Cortex of kidney (tissue), 1 donor: ENCODE measurements around the gene NACA.
A peak's percentile ranks its signal among the peaks of the same experiment; 100 is the strongest.
"Not testable (repeated sequence)": the region's sequence is repeated elsewhere in the genome, so short reads cannot be mapped to it uniquely, and the experiment has no call there.

ENCODE experiments used
- DNase-seq: peaks from one replicate; lab custom pipeline; 2025; lab: John Stamatoyannopoulos, UW

NACA gene

DNA sequence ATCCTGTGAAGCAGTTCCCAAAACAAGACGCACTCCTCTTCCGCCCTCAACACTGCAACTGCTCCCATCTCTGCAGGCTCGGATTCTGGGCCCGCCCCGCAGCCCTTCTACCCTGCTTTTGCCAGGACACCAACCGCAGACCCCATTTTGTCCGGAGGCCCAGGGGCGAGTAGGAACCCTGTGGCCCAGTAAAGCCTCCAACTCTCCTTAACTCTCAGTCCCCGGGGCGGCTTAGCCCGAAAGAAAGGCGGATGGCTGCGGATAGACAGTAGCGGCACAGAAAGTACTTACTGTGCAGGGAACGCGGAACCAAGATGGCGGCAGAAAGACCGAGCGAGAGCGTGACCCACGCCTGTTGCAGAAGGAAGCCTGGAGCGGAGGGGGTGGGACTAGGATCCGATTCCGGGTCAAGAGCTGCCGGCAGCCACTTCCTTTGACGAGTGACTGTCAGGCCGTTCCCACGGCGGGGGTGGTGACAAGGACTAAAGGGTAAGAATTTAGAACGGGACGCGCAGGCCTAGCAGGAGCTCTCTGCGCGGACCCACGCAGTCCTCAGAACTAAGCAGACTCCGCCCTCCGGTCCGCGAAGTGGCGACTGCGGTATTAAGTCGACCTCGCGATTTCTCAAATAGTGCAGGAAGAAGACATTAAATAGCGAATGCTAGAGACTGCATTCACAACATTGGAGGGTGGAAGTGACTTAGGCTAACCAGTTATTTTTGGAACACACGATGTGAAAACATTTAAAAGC lies at the start of gene NACA:
TSS of gene NACA (minus strand) at position 328 of the 751 bp plus-strand sequence. CDS start 778 bp downstream, outside the sequence.
- peak; percentile 74 for DNase-seq

DNA sequence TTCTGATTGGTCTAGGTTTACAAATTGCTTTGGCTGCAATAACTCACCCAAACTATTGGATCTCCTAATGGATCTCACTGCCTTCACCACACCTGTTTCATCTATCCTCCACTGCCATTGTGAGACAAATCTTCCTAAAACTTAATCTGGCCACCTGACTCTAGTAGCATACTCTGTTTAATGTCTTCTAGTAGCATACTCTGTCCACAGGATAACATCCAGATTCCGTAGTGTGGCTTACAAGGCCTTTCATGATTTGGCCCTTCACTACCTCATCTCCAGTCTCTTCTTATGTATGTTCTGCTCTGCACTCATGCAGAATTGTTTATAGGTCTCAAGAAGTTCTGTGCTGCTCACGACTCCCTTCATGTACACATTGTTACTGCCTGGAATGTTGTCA lies 48.0 kb upstream of the NACA start:
- no peak for DNase-seq

DNA sequence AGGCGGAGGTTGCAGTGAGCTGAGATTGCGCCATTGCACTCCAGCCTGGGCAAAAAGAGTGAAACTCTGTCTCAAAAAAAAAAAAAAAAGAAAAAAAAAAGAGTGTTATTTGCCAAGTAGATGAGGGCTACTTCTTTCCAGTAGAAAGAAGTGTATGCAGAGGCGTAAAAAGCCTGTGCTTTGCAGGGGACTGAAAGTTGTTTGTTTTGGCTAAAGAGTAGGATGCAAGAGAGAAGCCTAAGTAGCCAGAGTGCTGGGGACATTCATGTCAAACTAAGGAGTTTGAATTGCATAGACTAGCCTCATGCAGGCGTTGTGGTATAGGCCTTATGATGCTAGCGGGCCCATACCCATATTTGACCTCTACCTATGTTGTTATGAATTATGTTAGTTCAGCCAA lies 47.5 kb upstream of the NACA start:
- DNase-seq, result no peak

DNA sequence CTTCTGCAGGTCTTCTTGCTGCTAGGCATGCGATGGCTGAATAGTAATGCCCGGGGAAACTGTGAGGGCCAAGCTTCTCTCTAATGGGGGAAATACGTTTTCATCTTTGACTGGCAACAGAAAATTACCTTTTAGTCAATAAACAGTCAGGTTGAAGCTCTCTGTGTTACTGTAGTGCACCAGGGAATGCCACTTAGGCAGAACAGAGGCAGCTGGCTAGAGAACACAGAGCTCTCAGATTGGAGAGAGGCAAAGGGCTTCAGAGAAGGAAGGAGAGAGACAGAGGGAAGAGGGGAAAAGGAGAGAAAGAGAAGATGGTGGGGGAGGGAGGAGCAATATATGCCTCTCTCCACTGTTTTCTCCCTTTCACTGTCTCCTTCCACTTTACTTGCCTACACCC lies 44.8 kb upstream of the NACA start:
- DNase-seq, result no peak

DNA sequence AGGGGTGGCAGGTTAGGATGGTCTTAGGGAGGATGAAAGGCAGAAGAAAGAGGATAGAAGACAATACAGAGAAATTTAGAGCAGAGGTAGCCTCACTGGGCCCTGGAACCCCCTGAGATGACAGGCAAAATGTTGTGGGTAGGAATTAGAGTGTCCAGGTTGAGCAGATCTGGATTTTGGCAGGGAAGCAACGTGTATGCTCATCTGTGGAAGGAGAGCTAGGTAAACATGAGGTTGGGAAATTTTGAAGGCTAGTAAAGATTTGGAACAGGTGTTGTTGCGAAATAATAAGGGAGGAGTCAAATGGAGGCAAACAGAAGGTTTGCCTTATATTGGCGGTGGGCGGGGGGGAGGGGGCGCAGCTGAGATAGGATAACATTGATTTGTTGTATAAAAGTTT lies 43.3 kb upstream of the NACA start:
- DNase-seq, result no peak

DNA sequence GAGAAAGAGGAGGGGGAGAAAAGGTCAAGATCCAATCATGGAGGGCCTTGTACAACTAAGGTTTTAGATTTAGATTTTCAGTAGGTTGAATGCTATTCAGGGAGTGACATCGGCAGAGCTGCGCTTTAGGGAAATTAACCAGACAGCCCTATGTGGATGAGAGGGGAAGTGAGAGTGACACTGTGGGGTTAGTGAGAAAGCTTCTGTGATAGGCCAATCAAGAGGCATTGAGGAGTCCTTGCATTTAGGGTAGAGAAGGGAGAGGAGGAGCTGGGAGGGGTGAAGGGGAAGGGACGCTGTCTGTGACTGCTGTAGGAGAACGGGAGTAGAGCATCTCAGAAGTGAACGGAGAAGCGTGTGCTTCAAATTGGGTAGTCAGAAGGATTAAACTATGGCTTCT lies 41.4 kb upstream of the NACA start:
- DNase-seq, result no peak

DNA sequence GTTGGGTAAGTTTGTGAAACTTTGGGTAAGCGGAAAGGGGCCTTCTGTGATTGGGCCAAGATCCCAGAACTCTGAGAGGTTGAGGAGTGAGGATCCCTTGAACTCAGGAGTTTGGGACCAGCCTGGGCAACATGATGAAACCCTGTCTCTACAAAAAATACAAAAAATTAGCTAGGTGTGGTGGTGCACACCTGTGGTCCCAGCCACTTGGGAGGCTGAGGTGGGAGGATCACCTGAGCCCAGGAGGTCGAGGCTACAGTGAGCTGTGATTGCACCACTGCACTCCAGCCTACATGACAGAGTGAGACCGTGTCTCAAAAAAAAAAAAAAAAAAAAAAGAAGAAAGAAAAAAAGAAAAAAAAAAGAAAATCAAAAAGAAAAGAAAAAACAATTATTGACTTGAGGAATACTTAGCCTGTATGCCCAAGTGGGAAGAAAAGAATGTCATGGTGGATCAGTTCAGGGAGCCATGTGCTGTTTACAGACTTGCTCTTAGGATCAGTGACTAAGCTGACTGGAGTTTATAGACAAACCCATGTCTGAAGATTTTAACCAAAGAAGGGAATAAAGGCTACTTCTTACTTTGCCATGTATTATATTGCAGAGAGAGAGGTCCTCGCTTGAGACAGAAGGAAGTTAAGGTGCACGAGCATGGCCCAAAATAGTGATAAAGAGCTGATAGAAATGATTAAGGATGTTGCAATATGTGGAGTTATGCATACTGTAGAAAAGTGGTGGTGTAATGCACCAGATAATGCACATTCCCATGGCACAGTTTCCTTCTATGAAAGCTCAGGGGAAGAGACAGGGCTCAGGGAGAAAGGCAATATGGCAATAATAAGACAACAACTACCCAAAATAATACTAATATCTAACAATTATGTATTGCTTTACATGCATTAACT lies 38.9 kb upstream of the NACA start:
- no peak for DNase-seq

DNA sequence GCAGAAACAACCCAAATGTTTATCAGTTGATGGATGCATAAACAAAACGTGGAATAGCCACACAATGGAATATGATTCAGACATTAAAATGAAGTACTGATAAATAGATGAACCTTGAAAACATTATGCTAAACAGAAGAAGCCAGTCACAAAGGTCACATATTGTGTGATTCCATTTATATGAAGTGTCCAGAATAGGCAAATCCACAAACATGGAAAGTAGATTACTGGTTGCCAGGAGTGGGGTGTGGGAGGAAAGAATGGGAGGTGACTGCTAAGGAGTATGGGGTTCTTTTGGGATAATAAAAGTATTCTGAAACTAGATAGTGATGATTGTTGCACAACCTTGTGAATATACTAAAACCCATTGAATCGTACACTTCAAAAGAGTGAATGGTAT lies 36.7 kb upstream of the NACA start:
- no peak for DNase-seq

DNA sequence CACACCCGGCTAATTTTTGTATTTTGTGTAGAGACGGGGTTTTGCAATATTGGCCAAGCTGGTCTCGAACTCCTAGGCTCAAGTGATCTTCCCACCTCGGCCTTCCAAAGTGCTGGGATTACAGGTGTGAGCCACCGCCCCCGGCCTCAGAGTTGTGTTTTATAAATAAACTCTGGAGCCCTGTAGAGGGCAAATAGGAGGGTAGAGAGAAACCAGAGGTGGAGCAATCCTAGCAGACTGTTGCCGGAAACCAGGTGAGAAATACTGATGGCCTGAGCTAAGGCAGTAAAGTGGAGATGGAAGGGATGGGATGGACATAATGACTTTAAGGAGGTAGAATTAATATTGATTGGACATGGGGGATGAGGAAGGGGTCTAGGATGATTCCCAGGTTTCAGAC lies 35.4 kb upstream of the NACA start:
- DNase-seq, result no peak

DNA sequence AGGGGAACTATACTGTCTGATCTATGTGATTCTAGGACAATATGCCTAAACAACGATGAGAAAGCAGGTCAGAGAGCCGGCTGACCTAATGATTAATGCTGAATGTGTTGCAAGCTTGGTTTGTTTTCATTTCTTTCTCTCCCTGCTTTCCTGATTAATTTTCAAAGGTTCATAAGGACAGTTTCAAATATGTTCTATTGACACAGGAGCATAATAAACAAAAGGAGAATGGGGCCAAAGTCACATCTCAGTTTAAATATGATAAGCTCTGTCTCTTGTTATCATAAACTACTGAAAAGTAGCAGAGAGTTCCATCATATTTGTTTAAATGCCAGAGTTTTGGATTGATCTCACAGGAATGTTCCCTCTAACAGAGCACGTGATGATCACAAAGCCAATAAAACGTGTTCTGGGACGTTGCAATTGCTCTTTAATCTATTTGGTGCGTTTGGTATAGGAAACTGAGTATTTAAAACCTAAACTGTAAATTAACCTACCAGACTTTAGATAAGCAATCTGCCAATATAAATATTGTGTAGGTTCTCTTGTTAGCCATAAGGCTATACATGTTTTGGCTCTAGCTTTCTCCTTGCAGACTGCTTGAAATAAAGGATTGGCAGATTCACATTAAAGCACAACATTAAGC lies 34.3 kb upstream of the NACA start:
- DNase-seq, result no peak

DNA sequence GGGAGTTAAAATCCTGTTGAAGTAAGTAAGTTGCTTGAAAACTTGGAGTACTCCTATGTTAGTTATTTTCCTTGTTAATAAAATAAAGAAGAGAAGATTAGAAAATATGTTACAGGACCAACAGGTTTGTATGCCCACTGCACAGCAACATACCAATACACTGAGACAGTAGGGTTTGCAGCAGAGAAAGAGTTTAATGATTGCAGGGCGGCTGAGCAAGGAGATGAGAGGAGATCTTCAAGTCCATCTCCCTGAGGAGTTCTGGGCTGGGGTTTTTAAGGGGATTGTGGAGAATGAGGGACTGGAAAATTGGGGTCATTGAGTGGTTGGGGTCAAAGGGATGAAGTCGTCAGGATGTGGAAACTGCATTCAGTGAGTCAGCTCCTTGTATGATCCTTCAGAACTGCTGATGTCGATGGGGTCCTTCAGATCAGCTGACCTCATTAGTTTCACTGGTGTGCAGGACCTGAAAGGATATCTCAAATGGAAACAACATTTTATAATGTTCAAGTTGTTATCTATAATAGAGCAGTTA lies 33.7 kb upstream of the NACA start:
- DNase-seq, result no peak

DNA sequence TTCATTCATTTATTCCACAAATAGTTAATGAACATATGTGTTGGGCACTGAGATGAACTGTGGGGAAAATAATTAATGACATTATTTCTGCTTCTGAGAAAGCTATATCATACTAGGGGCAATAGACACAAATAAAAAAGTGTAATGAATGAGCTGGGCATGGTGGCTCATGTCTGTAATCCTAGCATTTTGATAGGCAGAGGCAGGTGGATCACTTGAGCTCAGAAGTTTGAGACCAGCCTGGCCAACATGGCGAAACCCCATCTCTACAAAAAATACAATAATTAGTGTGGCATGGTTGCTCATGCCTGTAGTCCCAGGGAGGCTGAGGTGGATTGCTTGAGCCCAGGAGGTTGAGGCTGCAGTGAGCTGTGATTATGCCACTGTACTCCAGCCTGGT lies 32.9 kb upstream of the NACA start:
- not testable (repeated sequence) for DNase-seq

DNA sequence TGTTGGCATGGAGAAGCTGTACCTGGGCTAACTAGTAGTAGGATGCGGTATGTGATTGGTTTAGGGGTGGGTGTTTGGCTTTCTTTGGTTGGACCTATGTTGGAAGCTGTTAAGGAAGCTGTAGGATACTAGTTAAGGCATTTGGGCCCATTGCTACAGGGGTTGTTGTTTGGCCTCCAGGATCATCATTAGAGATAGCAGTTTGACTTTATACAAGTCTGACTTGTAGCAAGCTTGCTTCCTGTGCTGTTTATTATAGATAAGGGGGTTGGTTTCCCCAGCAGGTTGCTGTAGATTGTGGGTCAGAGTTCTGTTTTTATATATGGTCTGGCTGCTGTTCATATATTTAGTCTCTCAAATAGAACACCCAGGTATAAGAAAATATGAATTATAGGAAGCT lies 28.5 kb upstream of the NACA start:
- DNase-seq, result no peak

DNA sequence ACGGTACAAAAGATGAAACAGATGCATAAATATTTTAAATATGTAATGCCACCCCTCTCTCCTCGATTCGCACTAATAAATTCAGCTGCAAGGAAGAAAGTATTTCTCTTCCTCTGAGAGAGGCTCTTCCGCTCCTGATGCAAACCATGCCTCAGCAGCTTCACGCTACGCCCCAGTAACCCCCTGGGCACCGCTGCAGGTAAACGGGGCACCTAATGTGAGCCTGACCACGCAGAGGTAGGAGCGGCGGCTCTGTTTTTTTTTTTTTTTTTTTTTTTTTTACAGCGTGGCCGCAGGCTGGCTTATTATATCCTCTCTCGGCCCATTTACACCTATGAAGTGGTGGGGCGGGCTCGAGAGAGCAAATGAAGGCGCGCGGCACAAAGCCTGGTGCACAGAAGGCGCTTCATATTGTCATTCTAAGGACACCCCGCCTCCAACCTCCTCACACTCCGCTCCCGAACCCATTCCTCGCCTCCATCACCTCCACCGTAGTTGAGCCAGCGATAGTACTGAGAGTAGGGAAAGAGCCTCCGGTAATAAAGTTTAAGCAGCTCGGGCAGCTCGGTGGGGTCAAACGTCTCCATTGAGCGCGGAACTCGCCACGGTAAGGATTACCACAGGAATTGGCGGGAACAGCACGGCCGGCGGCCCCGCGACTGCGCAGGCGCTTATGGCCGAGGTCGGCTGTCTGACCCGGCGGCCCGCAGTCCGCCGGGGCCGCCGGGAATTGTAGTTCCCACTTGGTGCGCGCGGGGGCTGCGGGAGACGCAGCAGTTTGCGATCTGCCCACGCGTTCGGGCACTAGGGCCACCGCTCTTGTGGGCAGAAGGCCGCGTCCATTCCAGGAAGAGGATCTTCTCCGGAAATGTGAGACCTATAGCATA lies 26.9 kb upstream of the NACA start, which contains the start of gene PRIM1:
TSS of gene PRIM1 (minus strand) at position 612 of the 887 bp plus-strand sequence. CDS start at position 587, 25 bp downstream.
- no peak for DNase-seq

DNA sequence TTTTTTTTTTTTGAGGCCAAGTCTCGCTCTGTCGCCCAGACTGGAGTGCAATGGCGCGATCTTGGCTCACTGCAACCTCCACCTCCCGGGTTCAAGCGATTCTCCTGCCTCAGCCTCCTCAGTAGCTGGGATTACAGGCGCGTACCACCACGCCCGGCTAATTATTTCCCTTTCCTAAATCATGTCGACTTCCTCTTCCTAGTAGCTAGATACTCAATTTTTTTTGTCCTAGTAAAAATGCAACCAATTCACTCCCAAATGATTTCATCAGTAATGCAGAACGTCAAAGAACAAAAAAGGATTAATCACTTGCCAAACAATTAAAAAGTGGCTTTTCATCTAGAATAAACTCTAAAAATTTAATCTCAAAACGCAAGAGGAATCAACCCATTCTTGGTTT lies 25.5 kb upstream of the NACA start:
- DNase-seq, result not testable (repeated sequence)

DNA sequence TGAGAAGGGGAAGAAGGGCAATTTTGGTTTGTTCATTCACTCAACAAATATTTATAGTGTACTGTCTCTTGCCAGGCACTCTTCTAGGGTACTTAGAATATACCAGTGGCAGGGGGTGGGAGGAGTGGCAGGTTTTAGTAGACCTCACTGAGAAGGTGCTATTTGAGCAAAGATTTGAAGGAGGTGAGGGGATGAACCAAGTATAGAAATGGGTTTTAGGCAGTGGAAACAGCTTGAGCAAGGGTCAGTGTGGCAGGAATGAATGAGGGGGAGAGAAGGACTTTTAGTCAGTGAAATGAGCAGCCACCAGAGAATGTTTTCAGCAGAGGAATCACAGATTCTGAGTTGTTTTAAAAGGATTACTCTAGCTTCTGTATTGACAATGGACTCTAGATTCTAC lies 24.8 kb upstream of the NACA start:
- no peak for DNase-seq

DNA sequence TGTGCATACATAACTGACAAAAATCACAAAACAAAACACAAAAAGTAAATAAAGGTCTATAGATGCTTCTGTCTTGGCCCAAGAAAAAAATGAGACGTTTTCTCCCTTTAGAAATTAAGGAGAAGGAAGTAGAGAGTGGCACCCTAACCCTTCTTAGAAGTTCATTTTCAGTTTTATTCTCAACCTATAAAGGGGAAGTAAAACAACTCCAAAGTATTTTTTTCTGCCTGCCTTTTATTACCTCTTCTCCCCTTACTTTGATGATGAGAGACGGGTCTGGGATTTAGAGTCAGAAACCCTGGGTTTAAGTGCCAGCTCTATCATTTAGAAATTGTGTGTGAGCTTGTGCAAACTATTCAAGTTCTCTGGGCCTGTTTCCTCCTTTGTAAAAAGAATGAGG lies 24.3 kb upstream of the NACA start:
- DNase-seq, result no peak

DNA sequence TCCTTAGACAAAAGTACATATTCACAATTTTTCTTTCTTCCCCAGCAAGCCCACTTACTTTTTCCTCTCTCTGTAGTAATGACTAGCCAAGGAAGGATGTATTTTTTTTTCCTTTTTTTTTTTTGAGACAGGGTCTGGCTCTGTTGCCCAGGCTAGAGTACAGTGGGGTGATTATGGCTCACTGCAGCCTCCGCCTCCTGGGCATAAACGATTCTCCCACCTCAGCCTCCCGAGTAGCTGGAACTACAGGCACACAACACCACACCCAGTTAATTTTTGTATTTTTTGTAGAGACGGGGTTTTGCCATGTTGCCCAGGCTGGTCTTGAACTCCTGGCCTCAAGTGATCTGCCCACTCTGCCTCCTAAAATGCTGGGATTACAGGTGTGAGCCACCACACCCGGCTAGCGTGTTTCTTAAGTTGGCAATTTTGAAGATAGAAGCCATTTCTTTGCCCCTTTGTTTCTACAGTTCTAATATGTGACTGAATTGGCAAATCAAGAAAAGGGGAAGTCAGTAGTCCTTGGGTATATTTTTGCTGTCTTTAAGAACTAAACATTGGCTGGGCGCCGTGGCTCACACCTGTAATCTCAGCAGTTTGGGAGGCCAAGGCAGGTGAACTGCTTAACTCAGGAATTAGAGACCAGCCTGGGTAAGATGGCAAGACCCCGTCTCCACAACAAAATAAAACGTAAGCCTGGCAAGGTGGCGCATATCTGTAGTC lies 3.2 kb upstream of the NACA start:
- DNase-seq, result no peak

DNA sequence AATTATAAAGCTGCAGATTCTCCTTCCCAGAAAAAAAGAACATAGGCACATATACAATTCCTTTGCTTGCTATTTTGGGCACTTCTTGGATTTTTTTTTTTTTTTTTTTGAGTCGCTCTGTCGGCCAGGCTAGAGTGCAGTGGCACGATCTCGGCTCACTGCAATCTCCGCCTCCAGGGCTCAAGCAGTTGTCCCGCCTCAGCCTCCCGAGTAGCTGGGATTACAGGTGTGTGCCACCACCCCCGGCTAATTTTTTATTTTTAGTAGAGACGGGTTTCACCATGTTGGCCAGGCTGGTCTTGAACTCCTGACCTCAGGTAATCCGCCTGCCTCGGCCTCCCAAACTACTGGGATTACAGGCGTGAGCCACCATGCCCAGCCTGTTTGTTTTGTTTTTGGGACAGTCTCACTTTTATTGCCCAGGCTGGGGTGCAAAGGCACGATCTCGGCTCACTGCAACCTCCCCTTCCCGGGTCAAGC lies 1.1 kb upstream of the NACA start:
- not testable (repeated sequence) for DNase-seq

DNA sequence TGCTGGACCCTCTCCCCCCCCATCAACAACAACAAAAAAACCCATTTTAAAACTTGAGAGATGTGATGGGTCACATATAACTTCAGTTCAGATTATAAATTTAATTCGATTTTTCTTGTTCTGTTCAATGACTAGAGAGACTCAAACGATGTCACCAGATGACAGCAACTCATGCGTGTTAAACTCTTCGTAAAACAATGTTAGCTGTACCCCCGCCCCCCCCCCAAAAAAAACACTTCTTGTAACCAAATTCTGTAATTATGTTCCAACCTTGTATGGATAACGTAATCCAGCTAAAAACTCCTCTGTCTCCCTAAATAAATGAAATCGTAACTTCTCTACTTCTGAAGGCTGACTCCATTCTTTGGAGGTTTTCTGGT lies 614 bp upstream of the NACA start:
- DNase-seq, result no peak

DNA sequence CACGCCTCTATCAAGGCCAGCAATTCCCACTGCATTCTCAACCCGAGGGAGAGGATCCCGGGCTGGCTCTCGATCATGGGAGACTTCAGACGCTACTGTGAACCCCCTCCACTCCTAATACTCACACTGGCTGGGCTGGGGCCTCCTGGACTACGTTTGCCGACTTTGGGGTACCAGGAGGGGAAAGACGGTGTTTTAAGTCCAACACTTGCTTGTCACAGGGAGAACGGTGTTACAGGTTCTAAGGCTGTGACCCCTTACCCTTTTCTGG lies 463 bp downstream of the NACA start:
- DNase-seq, result no peak
